ENCODE results near the gene GUCY2D. TPM values are rescaled to one million over a fixed set of nuclear protein-coding genes. Genes with fewer than 3 reads are reported as not detected.
A peak's percentile ranks its signal among the peaks of the same experiment; 100 is the strongest.

The GUCY2D gene
- total and polyA plus RNA-seq, 12 donors, result not detected

DNA sequence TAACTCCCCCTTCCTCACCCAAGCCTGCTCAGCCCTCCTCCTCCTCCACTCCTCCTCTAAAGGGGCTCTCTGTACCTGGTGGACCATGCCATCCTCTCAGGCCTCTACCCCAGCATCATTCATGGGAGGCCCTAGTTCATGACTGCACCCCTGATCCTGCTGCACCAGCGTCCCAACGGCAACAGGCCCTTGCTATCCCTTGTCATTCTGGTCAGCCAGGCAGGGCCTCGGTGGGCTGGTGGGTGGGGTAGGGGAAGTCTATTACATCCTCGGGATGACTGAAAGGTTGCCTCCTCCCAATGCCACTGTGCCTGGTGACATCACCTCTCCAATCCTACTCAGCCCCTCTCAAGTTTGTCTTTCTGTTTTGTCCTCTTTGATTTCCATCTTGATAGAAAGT is 65.4 kb downstream of the GUCY2D start:
- Histone ChIP-seq H3K4me3 (no peak overlapping the region), H3K4me1 (replicated peaks in 1 of 2) (no peaks in the 10 kb centered on the region), H3K36me3 (replicated peaks in 1 of 2) (no peaks in the 10 kb centered on the region), H3K27ac (no peak overlapping the region), H3K27me3 (peaks cover 22% of the 10 kb centered on the region), H3K9me3 (replicated peaks in 1 of 3) (no peaks in the 10 kb centered on the region)
- DNase-seq, result no peak
- intact Hi-C loops (cut with DNase I), result no loop called here
- WGBS, 4 donors, result 62 to 80% (median 71%) methylated on average over 4 of the region's 4 CpGs
- TF ChIP-seq POLR2A (IDR thresholded peaks at IDR 0.05), result no peak

GRCh38 chr17:8068736-8069586 is 66.5 kb downstream of the GUCY2D start:
- no peak for TF ChIP-seq CTCF (IDR thresholded peaks at IDR 0.05)
- no peak for TF ChIP-seq POLR2A (IDR thresholded peaks at IDR 0.05)
- no peaks in the 10 kb centered on the region for H3K36me3 ChIP-seq (replicated peaks in 1 of 2)
- intact Hi-C loops (cut with DNase I), result no loop called here
- DNase-seq, result peak in 5 of 7 donors; percentile 46 to 64 (median 50)
- H3K9me3 ChIP-seq (replicated peaks in 1 of 3), result no peaks in the 10 kb centered on the region
- peaks cover 0 to 6% of the 10 kb centered on the region in 2 donors for H3K4me1 ChIP-seq (replicated peaks in 1 of 2)
- H3K27ac ChIP-seq, result peak overlapping the region in 1 of 5 donors; percentile 31
- H3K4me3 ChIP-seq, result no peak overlapping the region
- 61 to 75% (median 71%) methylated on average over 7 to 9 of the region's 9 CpGs for WGBS, 4 donors
- peaks cover 25% of the 10 kb centered on the region for H3K27me3 ChIP-seq

DNA sequence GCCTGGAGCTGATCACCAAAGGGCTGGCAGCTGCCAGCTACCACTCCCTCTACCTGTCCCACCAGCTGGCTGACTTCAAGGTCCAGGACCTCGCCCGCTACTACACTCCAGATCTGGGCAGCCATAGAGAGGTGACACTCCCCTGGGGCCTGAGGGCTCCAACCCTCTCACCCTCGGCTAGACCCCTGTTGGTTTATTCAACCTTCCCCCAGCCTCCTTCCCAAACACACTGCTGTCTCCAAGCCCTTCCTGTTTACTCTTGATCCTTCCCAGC is 67.1 kb downstream of the GUCY2D start:
- no peaks in the 10 kb centered on the region for H3K9me3 ChIP-seq (replicated peaks in 1 of 3)
- peak overlapping the region in 1 of 5 donors; percentile 29 for H3K27ac ChIP-seq
- peaks cover 30% of the 10 kb centered on the region for H3K27me3 ChIP-seq
- no peak for DNase-seq
- 71 to 93% (median 79%) methylated on average over 1 to 3 of the region's 3 CpGs for WGBS, 4 donors
- no peak overlapping the region for H3K4me3 ChIP-seq
- no peaks in the 10 kb centered on the region for H3K36me3 ChIP-seq (replicated peaks in 1 of 2)
- peaks cover 0 to 6% of the 10 kb centered on the region in 2 donors for H3K4me1 ChIP-seq (replicated peaks in 1 of 2)
- intact Hi-C loops (cut with DNase I), result no loop called here
- no peak for TF ChIP-seq POLR2A (IDR thresholded peaks at IDR 0.05)
- no peak for TF ChIP-seq CTCF (IDR thresholded peaks at IDR 0.05)

Other genes starting within 250 kb of the GUCY2D start
- 10 to 100 TPM in 5 of 9 donors, 1 to 10 TPM in 4; 3.1 to 31.2 (median 11.8) TPM for gene KDM6B, start 168.4 kb upstream of the GUCY2D start, total RNA-seq
- 10 to 100 TPM in 2 of 3 donors, 1 to 10 TPM in 1; 2.2 to 35.9 (median 10.6) TPM for gene KDM6B, start 168.4 kb upstream of the GUCY2D start, polyA plus RNA-seq
- gene TMEM88, start 147.5 kb upstream of the GUCY2D start, total RNA-seq, result 10 to 100 TPM; 14.9 to 52.8 (median 24.0) TPM
- 100 to 1,000 TPM in 1 of 3 donors, 10 to 100 TPM in 1, 1 to 10 TPM in 1; 7.9 to 107 (median 70.9) TPM for gene TMEM88, start 147.5 kb upstream of the GUCY2D start, polyA plus RNA-seq
- 100 to 1,000 TPM in 8 of 9 donors, 10 to 100 TPM in 1; 96.2 to 281 (median 124) TPM for gene NAA38, start 145.1 kb upstream of the GUCY2D start, total RNA-seq
- gene NAA38, start 145.1 kb upstream of the GUCY2D start, polyA plus RNA-seq, result 100 to 1,000 TPM in 2 of 3 donors, 10 to 100 TPM in 1; 34.5 to 424 (median 329) TPM
- 10 to 100 TPM in 8 of 9 donors, 1 to 10 TPM in 1; 9.1 to 24.4 (median 17.6) TPM for gene CYB5D1, start 144.6 kb upstream of the GUCY2D start, total RNA-seq
- gene CYB5D1, start 144.6 kb upstream of the GUCY2D start, polyA plus RNA-seq, result 10 to 100 TPM in 2 of 3 donors, 1 to 10 TPM in 1; 6.5 to 36.8 (median 10.2) TPM
- 100 to 1,000 TPM in 2 of 9 donors, 10 to 100 TPM in 7; 53.1 to 123 (median 90.9) TPM for gene CHD3, start 113.8 kb upstream of the GUCY2D start, total RNA-seq
- gene CHD3, start 113.8 kb upstream of the GUCY2D start, polyA plus RNA-seq, result 100 to 1,000 TPM in 2 of 3 donors, 10 to 100 TPM in 1; 43.8 to 326 (median 104) TPM
- 10 to 100 TPM in 1 of 9 donors, 1 to 10 TPM in 8; 1.1 to 17.3 (median 2.9) TPM for gene RNF227, start 86.3 kb upstream of the GUCY2D start, total RNA-seq
- 1 to 10 TPM; 1.7 to 5.2 (median 3.3) TPM for gene RNF227, start 86.3 kb upstream of the GUCY2D start, polyA plus RNA-seq
- 1 to 10 TPM in 2 of 9 donors, under 1 TPM in 5, not detected in 2; 0.12 to 1.9 (median 0.41) TPM for gene KCNAB3, start 72.8 kb upstream of the GUCY2D start, total RNA-seq
- 1 to 10 TPM in 2 of 3 donors, under 1 TPM in 1; 0.27 to 4.2 (median 3.4) TPM for gene KCNAB3, start 72.8 kb upstream of the GUCY2D start, polyA plus RNA-seq
- gene TRAPPC1, start 70.7 kb upstream of the GUCY2D start, total RNA-seq, result 100 to 1,000 TPM in 4 of 9 donors, 10 to 100 TPM in 5; 32.2 to 161 (median 86.0) TPM
- 100 to 1,000 TPM; 131 to 220 (median 166) TPM for gene TRAPPC1, start 70.7 kb upstream of the GUCY2D start, polyA plus RNA-seq
- 10 to 100 TPM; 11.8 to 27.1 (median 18.4) TPM for gene CNTROB, start 70.4 kb upstream of the GUCY2D start, total RNA-seq
- gene CNTROB, start 70.4 kb upstream of the GUCY2D start, polyA plus RNA-seq, result 10 to 100 TPM; 14.8 to 85.2 (median 48.1) TPM
- gene ALOX15B, start 36.4 kb downstream of the GUCY2D start, total RNA-seq, result 1 to 10 TPM in 8 of 9 donors, not detected in 1; 2.0 to 9.8 (median 4.6) TPM
- 1 to 10 TPM; 1.1 to 5.8 (median 2.0) TPM for gene ALOX15B, start 36.4 kb downstream of the GUCY2D start, polyA plus RNA-seq
- gene ALOX12B, start 85.1 kb downstream of the GUCY2D start, total RNA-seq, result not detected
- not detected for gene ALOX12B, start 85.1 kb downstream of the GUCY2D start, polyA plus RNA-seq
- not detected for gene ALOXE3, start 115.9 kb downstream of the GUCY2D start, total RNA-seq
- gene ALOXE3, start 115.9 kb downstream of the GUCY2D start, polyA plus RNA-seq, result not detected
- gene HES7, start 121.5 kb downstream of the GUCY2D start, total RNA-seq, result under 1 TPM in 3 of 9 donors, not detected in 6; 0.06 to 0.34 (median 0.29) TPM
- gene HES7, start 121.5 kb downstream of the GUCY2D start, polyA plus RNA-seq, result 1 to 10 TPM in 1 of 3 donors, under 1 TPM in 1, not detected in 1; 0.32 to 1.0 TPM
- 100 to 1,000 TPM in 5 of 9 donors, 10 to 100 TPM in 3, 1 to 10 TPM in 1; 9.9 to 295 (median 108) TPM for gene PER1, start 149.8 kb downstream of the GUCY2D start, total RNA-seq
- 100 to 1,000 TPM in 2 of 3 donors, 10 to 100 TPM in 1; 12.4 to 360 (median 161) TPM for gene PER1, start 149.8 kb downstream of the GUCY2D start, polyA plus RNA-seq
- 100 to 1,000 TPM in 2 of 9 donors, 10 to 100 TPM in 7; 18.8 to 139 (median 39.1) TPM for gene VAMP2, start 160.3 kb downstream of the GUCY2D start, total RNA-seq
- gene VAMP2, start 160.3 kb downstream of the GUCY2D start, polyA plus RNA-seq, result 100 to 1,000 TPM in 1 of 3 donors, 10 to 100 TPM in 2; 65.8 to 206 (median 81.2) TPM
- gene TMEM107, start 173.8 kb downstream of the GUCY2D start, total RNA-seq, result 10 to 100 TPM in 8 of 9 donors, 1 to 10 TPM in 1; 6.2 to 33.6 (median 20.8) TPM
- 10 to 100 TPM in 2 of 3 donors, 1 to 10 TPM in 1; 8.3 to 14.0 (median 11.9) TPM for gene TMEM107, start 173.8 kb downstream of the GUCY2D start, polyA plus RNA-seq
- 10 to 100 TPM; 10.5 to 29.7 (median 14.7) TPM for gene BORCS6, start 187.6 kb downstream of the GUCY2D start, total RNA-seq
- 1 to 10 TPM; 3.3 to 5.3 (median 5.0) TPM for gene BORCS6, start 187.6 kb downstream of the GUCY2D start, polyA plus RNA-seq
- 10 to 100 TPM in 1 of 9 donors, 1 to 10 TPM in 8; 1.6 to 14.3 (median 2.2) TPM for gene AURKB, start 208.0 kb downstream of the GUCY2D start, total RNA-seq
- 1 to 10 TPM; 2.0 to 2.2 (median 2.2) TPM for gene AURKB, start 208.0 kb downstream of the GUCY2D start, polyA plus RNA-seq
- gene CTC1, start 245.4 kb downstream of the GUCY2D start, total RNA-seq, result 10 to 100 TPM in 8 of 9 donors, 1 to 10 TPM in 1; 4.1 to 46.2 (median 21.9) TPM
- gene CTC1, start 245.4 kb downstream of the GUCY2D start, polyA plus RNA-seq, result 10 to 100 TPM; 17.6 to 48.6 (median 18.7) TPM
- gene PFAS, start 246.7 kb downstream of the GUCY2D start, total RNA-seq, result 10 to 100 TPM in 8 of 9 donors, 1 to 10 TPM in 1; 9.7 to 53.6 (median 23.8) TPM
- gene PFAS, start 246.7 kb downstream of the GUCY2D start, polyA plus RNA-seq, result 10 to 100 TPM; 15.6 to 28.6 (median 18.0) TPM